GM21381 (cell line): ENCODE results near the gene ENO3.

Experiments used
- ATAC-seq: cut with Tn5 transposase; IDR thresholded peaks from one replicate; pipeline ENCODE4 v1.9.1; 2021; ENCODE audit warnings: mild to moderate bottlenecking, moderate library complexity; ENCODE audit not compliant: unreplicated experiment

The ENO3 gene

GRCh38 chr17:4949321-4950074 lies 1.4 kb upstream of the ENO3 start:
- peak; percentile 28 for ATAC-seq

GRCh38 chr17:4950075-4950745 lies 709 bp upstream of the ENO3 start:
- ATAC-seq: no peak

- no peak for ATAC-seq
Measured at GRCh38 chr17:4951486-4951885, 567 bp downstream of the ENO3 start.

GRCh38 chr17:4953451-4953961 lies 2.6 kb downstream of the ENO3 start:
- ATAC-seq: no peak

GRCh38 chr17:4955091-4955490 lies 4.2 kb downstream of the ENO3 start:
- ATAC-seq: no peak

- ATAC-seq: no peak
Measured at GRCh38 chr17:4956493-4957061, 5.7 kb downstream of the ENO3 start.

GRCh38 chr17:4958102-4958501 lies 7.2 kb downstream of the ENO3 start:
- ATAC-seq: no peak

GRCh38 chr17:4959261-4959965 lies 8.5 kb downstream of the ENO3 start:
- ATAC-seq: no peak

GRCh38 chr17:4960279-4960922 lies 9.5 kb downstream of the ENO3 start:
- ATAC-seq: no peak

- ATAC-seq: no peak
Measured at GRCh38 chr17:4965311-4965986, 14.5 kb downstream of the ENO3 start.

GRCh38 chr17:4966844-4967538 lies 16.1 kb downstream of the ENO3 start:
- ATAC-seq: peak; percentile 73

GRCh38 chr17:4967539-4968485 lies 16.9 kb downstream of the ENO3 start, which contains the start of gene SPAG7:
Gene SPAG7 (minus strand): TSS chr17:4967817. CDS start chr17:4967804, 13 bp downstream.
- ATAC-seq: peak; percentile 61

GRCh38 chr17:4968486-4969046 lies 17.6 kb downstream of the ENO3 start:
- no peak for ATAC-seq

GRCh38 chr17:4969047-4969550 lies 18.2 kb downstream of the ENO3 start:
- no peak for ATAC-seq

- no peak for ATAC-seq
Measured at GRCh38 chr17:4969551-4970173, 18.7 kb downstream of the ENO3 start.

- ATAC-seq: no peak
Measured at GRCh38 chr17:4970273-4970672, 19.4 kb downstream of the ENO3 start.

GRCh38 chr17:4971826-4972225 lies 20.9 kb downstream of the ENO3 start:
- ATAC-seq: no peak
